RWPE2 (cell line): ENCODE data around the gene STIP1.

ENCODE experiments used
- ATAC-seq: fragments of 200-7000 bp; cut with Tn5 transposase; 3 replicates; pipeline ENCODE4 v1.9.1; 2021; ENCODE audit warnings: low read depth
- DNase-seq: peaks from one replicate; pipeline ENCODE4 v3.0.0-alpha.2; 2020; ENCODE audit warnings: low spot score
- H3K27ac ChIP-seq: fragments of 450-650 bp; 2 replicates; pipeline ENCODE4 v1.5.1; 2017; ENCODE audit warnings: mild to moderate bottlenecking; ENCODE audit not compliant: poor library complexity, severe bottlenecking
- H3K27me3 ChIP-seq: fragments of 250-450 bp; sonication (Bioruptor Pico); 2 replicates; pipeline ENCODE4 v1.5.1; 2021; ENCODE audit warnings: mild to moderate bottlenecking, moderate library complexity; ENCODE audit not compliant: insufficient read depth, poor library complexity, severe bottlenecking
- H3K36me3 ChIP-seq: fragments of 250-450 bp; sonication (Bioruptor Pico); 2 replicates; pipeline ENCODE4 v1.5.1; 2020; ENCODE audit warnings: low read depth, mild to moderate bottlenecking, moderate library complexity
- H3K4me1 ChIP-seq: fragments of 250-450 bp; sonication (Bioruptor Pico); 2 replicates; pipeline ENCODE4 v1.5.1; 2021; ENCODE audit warnings: mild to moderate bottlenecking, moderate library complexity; ENCODE audit not compliant: insufficient read depth, poor library complexity, severe bottlenecking
- H3K4me3 ChIP-seq: fragments of 250-450 bp; sonication (Bioruptor Pico); 2 replicates; pipeline ENCODE4 v1.5.1; 2021; ENCODE audit warnings: mild to moderate bottlenecking, moderate library complexity; ENCODE audit not compliant: severe bottlenecking
- H3K9me3 ChIP-seq: fragments of 250-450 bp; sonication (Bioruptor Pico); 2 replicates; pipeline ENCODE4 v1.5.1; 2021; ENCODE audit warnings: mild to moderate bottlenecking, moderate library complexity; ENCODE audit not compliant: severe bottlenecking
- TF ChIP-seq, protein P1 (sequence below): fragments of 450-650 bp; IDR thresholded peaks from one replicate; pipeline ENCODE4 v1.5.1; 2017; ENCODE audit warnings: mild to moderate bottlenecking, moderate library complexity; ENCODE audit not compliant: poor library complexity, severe bottlenecking

The STIP1 gene

DNA sequence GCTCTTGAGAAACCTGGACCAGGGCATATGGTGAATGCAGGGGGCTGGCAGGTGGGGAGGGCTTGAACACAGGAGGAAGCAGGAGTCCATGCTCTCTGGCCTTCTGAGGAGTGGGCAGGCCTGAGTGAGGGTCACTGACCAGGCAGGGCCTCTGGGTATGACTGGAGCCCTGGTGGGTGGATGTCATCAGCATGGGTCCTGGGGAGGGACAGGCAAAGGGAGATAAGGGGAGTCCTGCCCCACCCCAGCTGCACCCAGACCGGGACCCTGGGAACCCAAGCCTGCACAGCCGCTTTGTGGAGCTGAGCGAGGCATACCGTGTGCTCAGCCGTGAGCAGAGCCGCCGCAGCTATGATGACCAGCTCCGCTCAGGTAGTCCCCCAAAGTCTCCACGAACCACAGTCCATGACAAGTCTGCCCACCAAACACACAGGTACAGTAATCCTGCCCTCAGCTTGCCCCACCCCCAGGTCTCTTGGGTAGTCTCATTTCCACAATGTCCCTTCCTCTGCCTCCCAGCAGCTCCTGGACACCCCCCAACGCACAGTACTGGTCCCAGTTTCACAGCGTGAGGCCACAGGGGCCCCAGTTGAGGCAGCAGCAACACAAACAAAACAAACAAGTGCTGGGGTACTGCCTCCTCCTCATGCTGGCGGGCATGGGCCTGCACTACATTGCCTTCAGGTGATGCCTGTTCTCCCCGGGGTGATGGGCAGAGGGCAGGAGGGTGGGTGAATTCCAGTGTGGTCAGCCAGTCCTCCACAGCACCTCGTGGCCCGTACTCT, 46.4 kb downstream of the STIP1 start:
- DNase-seq (no peak), ATAC-seq (no peak)
- TF ChIP-seq, protein P1, sequence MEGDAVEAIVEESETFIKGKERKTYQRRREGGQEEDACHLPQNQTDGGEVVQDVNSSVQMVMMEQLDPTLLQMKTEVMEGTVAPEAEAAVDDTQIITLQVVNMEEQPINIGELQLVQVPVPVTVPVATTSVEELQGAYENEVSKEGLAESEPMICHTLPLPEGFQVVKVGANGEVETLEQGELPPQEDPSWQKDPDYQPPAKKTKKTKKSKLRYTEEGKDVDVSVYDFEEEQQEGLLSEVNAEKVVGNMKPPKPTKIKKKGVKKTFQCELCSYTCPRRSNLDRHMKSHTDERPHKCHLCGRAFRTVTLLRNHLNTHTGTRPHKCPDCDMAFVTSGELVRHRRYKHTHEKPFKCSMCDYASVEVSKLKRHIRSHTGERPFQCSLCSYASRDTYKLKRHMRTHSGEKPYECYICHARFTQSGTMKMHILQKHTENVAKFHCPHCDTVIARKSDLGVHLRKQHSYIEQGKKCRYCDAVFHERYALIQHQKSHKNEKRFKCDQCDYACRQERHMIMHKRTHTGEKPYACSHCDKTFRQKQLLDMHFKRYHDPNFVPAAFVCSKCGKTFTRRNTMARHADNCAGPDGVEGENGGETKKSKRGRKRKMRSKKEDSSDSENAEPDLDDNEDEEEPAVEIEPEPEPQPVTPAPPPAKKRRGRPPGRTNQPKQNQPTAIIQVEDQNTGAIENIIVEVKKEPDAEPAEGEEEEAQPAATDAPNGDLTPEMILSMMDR: no peak
- no peaks in the 10 kb centered on the region for H3K4me1 ChIP-seq
- H3K36me3 ChIP-seq: peaks cover 7% of the 10 kb centered on the region; the same call in 1 of the 2 replicates
- H3K4me3 ChIP-seq: no peak overlapping the region
- H3K27me3 ChIP-seq: no peaks in the 10 kb centered on the region
- no peaks in the 10 kb centered on the region for H3K9me3 ChIP-seq
- H3K27ac ChIP-seq: peak overlapping the region; percentile 56

DNA sequence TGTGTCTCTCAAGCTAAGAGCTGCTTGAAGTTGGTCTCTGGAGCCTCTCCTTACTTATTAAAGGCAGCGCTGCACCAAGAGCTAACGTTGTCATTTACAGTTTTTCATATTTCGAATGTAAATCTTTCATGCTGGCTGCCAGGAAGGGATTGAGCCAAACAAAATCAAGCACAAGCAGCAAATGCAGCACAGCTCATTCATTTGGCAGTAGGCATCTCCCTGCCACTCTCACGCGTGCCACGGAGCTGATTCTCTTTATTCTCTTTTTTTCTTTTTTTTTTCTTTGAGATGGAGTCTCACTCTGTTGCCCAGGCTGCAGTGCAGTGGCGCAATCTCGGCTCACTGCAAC, 47.0 kb downstream of the STIP1 start:
- H3K9me3 ChIP-seq: no peaks in the 10 kb centered on the region
- no peaks in the 10 kb centered on the region for H3K4me1 ChIP-seq
- no peaks in the 10 kb centered on the region for H3K27me3 ChIP-seq
- ATAC-seq (no peak), DNase-seq (no peak)
- TF ChIP-seq, protein P1: no peak
- H3K4me3 ChIP-seq: no peak overlapping the region
- peak overlapping the region; percentile 56 for H3K27ac ChIP-seq
- peaks cover 7% of the 10 kb centered on the region; the same call in 1 of the 2 replicates for H3K36me3 ChIP-seq

DNA sequence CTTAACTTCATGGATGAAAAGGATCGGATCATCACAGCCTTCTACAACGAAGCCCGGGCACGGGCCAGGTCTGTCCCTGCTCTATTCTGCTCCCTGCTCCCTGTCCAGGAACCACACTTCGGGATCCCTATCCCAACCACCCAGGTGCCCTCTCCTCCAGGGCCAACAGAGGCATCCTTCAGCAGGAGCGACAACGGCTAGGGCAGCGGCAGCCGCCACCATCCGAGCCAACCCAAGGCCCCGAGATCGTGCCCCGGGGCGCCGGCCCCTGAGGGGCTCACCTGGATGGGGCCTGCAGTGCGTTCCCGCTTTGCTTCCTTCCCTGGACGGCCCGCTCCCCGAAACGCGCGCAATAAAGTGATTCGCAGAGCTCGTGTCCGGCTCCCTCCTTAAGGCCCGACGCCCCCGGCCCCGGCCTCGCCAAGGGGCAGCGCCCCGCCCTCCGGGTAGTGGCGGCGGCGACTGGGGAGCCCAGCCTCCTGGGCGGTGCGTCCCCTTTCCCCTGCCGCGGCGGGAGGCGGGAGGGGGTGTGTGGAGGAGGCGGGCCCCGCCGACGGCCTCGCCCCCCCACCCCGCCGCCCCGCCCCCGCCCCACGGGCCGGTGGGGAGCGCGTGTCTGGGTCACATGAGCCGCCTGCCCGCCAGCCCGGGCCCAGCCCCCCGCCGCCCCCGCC, 48.1 kb downstream of the STIP1 start, which contains the start of gene VEGFB:
Gene VEGFB, plus strand, starts transcription at position 672 of the 674 bp plus-strand sequence. CDS start 250 bp downstream, outside the sequence.
- Histone ChIP-seq H3K36me3 (peaks cover 15% of the 10 kb centered on the region), H3K27me3 (no peaks in the 10 kb centered on the region), H3K4me3 (peak within 1 kb of the TSS; percentile 54), H3K27ac (peak within 1 kb of the TSS; percentile 56), H3K4me1 (no peaks in the 10 kb centered on the region), H3K9me3 (no peaks in the 10 kb centered on the region)
- ATAC-seq (peak; percentile 49), DNase-seq (no peak)
- TF ChIP-seq, protein P1: no peak

DNA sequence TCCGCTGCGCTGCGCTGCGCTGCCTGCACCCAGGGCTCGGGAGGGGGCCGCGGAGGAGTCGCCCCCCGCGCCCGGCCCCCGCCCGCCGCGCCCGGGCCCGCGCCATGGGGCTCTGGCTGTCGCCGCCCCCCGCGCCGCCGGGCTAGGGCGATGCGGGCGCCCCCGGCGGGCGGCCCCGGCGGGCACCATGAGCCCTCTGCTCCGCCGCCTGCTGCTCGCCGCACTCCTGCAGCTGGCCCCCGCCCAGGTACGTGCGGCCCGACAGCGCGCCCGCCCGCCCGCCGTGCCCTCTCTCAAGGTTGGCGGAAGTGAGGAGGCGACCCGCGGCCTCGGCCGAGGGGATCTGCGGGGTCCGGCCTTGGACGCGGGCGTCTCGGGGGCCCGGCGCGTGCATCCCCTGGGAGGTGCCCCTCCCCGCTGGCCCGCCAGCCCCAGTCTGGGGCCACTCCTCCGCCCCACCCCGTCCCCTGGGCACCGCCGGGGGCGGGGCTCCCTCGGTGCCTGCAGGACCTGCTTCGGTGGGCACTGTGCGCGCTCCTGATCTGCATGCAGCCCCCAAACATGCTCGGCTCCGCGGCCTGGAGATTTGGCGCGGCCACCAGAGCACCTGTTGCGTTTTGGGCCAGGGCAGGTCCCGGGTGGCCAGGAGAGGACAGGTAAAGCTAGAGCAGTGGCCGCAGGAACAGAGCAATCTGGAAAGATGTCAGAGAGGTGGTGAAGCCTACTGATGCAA, 48.8 kb downstream of the STIP1 start:
- Histone ChIP-seq H3K36me3 (peaks cover 15% of the 10 kb centered on the region), H3K27ac (peak overlapping the region; percentile 56), H3K4me3 (peak overlapping the region; percentile 54), H3K9me3 (no peaks in the 10 kb centered on the region), H3K4me1 (peaks cover 4% of the 10 kb centered on the region), H3K27me3 (no peaks in the 10 kb centered on the region)
- peak; percentile 35; the same call in 2 of the 3 replicates for ATAC-seq
- TF ChIP-seq, protein P1: no peak
- DNase-seq: no peak
